PC-9 (cell line): Measurements from ENCODE around the gene PPP4R3A.

Experiments
- EZH2 ChIP-seq: fragments of 200-600 bp; sonication (generic); IDR thresholded peaks from 2 replicates; pipeline ENCODE4 v1.8.0; 2017; ENCODE audit warnings: antibody characterized with exemption, low read depth
- TF ChIP-seq, protein P1 (sequence below): fragments of 200-600 bp; sonication (generic); conservative IDR thresholded peaks from 2 replicates; pipeline ENCODE4 v1.6.1; 2017; ENCODE audit warnings: mixed run types, antibody characterized with exemption, mild to moderate bottlenecking, moderate library complexity

DNA sequence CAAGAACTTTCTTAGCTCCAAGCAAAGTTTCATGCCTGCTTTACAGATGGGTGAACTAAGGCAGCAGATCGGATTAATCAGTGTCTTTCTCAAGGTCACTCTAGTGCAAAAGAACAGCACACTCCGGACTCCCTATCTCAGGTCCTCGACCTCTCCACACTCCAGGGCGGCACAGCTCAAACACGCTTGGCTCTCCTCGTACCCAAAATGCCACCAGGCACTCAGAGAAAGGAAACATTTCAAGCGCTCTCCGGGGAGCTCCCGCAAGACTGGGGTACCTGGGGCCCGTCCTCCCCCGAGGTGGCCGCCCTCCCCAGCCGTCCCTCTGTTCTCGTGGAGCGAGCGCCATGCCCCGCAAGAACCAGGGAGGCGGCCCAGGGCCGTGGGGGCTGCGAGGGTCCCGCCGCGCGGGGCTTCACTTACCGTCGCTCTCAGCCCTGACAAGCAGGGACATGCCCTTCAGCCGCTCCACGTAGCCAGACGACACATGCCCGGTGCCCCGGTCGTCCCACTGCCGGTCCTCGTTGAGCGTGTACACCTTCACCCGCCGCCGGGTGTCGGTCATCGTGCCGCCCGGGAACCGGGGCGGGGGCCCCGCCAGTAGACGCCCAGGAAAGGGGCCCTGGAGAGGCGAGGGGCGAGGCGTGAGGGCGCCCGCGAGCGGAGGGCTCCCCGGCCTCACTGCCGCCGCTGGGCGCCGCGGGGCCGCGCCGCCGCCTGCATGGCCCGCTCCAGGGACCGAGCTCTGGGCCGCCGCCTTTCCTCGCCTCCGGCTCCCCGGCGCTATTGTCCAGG, 830 bp downstream of the PPP4R3A start:
- TF ChIP-seq, protein P1, sequence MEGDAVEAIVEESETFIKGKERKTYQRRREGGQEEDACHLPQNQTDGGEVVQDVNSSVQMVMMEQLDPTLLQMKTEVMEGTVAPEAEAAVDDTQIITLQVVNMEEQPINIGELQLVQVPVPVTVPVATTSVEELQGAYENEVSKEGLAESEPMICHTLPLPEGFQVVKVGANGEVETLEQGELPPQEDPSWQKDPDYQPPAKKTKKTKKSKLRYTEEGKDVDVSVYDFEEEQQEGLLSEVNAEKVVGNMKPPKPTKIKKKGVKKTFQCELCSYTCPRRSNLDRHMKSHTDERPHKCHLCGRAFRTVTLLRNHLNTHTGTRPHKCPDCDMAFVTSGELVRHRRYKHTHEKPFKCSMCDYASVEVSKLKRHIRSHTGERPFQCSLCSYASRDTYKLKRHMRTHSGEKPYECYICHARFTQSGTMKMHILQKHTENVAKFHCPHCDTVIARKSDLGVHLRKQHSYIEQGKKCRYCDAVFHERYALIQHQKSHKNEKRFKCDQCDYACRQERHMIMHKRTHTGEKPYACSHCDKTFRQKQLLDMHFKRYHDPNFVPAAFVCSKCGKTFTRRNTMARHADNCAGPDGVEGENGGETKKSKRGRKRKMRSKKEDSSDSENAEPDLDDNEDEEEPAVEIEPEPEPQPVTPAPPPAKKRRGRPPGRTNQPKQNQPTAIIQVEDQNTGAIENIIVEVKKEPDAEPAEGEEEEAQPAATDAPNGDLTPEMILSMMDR = no peak
- no peak for TF ChIP-seq EZH2
